SW 1271 (cell line): Measurements from ENCODE around the gene PPM1H.
"Not testable (repeated sequence)": the region's sequence is repeated elsewhere in the genome, so short reads cannot be mapped to it uniquely, and the experiment has no call there.

ENCODE experiments used
- DNase-seq, 2 experiments: peaks; one replicate each; lab custom pipeline; 2025; lab: John Stamatoyannopoulos, UW

Gene PPM1H

GRCh38 chr12:62934799-62935674 lies at the start of gene PPM1H:
Gene PPM1H, minus strand, starts transcription at chr12:62935150. Its CDS starts 414 bp downstream, at chr12:62934736.
- peak; percentile 62 to 66 for DNase-seq

- DNase-seq: no peak
Measured at GRCh38 chr12:62983594-62983993, 48.6 kb upstream of the PPM1H start.

DNA sequence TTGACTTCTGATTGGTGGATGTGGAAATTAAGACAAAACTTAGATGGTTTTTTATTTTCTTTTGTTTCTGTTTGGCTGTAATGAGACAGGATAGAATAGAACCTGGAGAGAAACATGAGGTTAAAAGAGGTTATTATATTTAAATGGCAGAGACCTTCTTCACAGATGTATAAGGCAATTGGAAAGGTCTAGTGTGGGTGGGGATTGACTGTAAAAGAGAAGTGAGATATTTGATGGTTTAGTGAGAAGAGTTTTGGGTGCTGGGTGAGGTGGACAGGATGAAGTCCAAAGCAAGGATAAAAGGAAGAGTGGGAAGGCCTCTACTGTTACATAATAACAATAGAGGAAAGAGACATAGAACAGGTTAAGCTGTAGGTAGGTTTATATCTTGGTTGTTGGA lies 43.8 kb upstream of the PPM1H start:
- DNase-seq: no peak

- DNase-seq: no peak
Measured at GRCh38 chr12:62977883-62978282, 42.9 kb upstream of the PPM1H start.

- no peak for DNase-seq
Measured at GRCh38 chr12:62977418-62977817, 42.5 kb upstream of the PPM1H start.

- no peak for DNase-seq
Measured at GRCh38 chr12:62976110-62976662, 41.2 kb upstream of the PPM1H start.

DNA sequence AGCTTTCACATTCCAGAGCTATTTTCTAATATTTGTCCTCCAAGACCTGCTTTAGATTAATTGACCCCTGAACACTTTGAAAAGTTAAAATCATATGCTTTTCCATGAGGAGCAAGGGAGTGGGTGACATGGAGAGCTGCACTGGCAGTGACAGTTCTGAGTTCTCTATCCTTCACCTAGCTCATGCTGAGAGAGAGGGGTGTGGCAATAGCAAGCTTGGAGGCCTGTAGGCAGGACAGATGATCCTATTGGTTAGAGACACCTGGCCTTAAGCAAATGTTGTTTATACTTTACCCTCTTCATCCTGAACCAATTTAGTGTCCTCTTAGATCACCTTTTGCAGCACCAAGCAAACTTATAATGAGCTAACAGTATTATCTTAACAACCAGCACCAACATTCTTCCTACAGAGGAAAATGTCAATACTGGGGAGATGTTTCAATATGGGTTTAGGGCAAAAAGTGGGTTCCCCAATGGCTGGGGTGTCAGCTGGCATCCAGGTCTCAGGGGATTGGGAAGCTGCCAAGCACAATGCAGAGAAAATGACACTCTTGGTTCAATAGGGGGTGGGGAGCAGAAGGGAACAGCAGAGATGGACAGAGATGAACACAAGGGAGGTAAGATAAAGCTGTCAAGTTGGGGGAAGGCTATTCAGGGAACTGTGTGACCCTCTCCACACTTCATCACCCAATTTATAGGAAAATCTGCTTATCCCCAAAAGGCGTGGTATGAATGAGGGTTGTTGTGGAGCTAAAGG lies 37.0 kb upstream of the PPM1H start:
- no peak for DNase-seq

DNA sequence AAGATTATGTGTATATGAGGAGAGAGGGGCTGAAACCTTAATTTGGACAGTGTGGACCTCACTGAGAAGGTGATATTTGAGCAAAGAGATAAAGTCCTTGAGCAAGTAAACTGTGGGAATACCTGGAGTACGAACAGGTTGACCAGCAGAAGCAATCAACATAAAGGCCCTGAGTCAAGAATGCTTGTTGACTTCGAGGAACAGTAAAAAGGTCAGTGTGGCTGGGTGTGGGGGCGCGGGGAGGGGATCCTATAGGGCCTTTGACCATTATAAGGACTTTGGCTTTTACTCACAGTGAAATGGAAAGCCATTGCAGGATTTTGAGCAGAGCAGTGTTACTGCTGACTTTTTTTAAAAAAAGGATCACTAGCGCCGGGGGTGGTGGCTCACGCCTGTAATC lies 34.7 kb upstream of the PPM1H start:
- no peak for DNase-seq

GRCh38 chr12:62967701-62968100 lies 32.8 kb upstream of the PPM1H start:
- no peak for DNase-seq

- no peak for DNase-seq
Measured at GRCh38 chr12:62966990-62967506, 32.1 kb upstream of the PPM1H start.

DNA sequence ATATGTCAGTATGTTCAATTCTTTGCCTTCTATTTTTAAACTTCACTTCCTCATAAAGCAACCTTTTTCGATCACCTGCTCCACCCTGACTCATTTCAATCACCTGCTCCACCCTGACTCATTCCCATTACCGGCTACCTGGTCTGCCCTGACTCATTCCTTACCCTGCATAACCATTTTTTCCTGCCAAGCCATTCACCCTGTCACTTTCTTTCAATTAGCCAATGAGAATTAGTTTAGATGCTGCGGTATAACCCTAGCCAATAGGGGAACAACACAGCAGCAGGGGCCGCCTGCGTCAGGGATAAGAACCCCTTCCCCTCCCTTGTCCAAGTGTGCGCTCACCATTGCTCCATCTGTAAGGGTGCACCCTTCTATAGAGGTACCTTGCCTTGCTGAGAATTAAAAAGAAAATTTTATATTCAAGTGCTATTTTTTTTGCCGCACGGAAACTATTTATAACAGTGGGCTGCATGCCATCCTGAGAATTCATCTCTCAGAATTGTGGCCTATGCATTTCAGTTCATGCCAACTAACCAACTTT lies 31.6 kb upstream of the PPM1H start:
- DNase-seq: not testable (repeated sequence)

DNA sequence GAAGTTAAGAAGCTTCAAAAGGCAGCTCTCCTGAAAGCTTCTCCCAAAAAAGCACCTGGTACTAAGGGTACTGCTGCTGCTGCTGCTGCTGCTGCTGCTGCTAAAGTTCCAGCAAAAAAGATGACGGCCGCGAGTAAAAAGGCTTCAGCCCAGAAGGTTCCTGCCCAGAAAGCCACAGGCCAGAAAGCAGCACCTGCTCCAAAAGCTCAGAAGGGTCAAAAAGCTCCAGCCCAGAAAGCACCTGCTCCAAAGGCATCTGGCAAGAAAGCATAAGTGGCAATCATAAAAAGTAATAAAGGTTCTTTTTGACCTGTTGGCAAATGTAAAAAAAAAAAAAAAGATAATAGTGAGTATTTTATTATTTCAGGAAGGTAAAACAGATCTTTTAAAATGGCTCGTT lies 30.8 kb upstream of the PPM1H start:
- DNase-seq: not testable (repeated sequence)

- DNase-seq: not testable (repeated sequence)
Measured at GRCh38 chr12:62965242-62965641, 30.3 kb upstream of the PPM1H start.

DNA sequence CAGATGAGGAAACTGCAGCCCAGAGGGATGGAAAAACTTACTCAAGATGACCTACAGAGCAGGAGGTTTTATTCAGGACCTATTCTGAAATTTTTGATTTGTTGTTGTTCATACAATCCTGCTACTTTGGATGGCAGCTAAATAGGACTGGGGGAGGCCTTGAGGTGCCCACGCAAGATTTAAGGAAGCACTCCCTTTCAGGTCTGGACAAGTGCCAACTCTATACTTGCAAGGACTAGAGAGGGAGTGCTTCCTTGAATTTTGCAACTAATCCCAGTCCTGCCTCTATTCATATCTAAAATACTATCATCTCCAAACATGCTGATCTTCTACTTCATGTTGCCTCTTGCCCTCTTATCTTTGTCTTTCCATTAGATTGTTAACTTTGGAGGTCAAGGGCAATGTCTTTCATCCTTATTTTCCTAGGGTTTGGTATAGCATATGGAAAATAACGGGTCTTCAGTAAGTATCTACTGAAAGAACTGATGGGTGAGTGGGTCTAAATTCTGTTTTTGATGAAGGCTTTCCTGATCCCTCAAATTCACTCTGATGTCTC lies 28.6 kb upstream of the PPM1H start:
- DNase-seq: no peak

DNA sequence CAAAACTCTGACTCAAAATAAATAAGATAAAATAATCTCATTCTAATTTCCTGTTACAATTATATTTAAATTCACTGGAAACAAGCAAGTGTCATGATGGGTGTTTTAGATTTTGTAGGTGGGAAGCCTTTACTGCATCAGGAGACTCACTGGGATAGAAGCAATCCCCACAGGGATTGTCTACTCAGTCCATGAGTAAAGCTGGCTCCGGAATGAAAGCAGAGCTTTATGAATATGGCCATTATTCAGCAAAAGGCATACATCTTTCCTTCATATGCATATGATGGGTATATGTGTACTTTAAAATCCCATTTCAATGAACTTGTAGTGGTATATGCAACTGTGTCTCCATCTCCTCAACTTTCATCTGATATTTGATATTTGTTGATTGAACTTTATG lies 25.4 kb upstream of the PPM1H start:
- DNase-seq: no peak

DNA sequence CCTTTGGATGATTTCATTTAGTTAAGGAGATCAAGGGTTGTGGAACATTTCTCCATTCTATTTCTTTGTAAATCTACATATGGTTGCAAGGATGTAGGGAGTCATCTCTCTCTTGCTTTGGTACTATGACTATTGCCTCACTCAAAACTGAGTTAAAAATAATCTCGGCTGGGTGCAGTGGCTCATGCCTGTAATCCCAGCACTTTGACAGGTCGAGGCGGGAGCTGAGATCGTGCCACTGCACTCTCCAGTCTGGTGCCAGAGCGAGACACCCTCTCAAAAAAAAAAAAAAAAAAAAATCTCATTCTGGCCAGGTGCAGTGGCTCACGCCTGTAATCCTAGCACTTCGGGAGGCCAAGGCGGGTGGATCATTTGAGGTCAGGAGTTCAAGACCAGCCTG lies 24.8 kb upstream of the PPM1H start:
- DNase-seq: no peak

- no peak for DNase-seq
Measured at GRCh38 chr12:62957233-62957953, 22.4 kb upstream of the PPM1H start.

GRCh38 chr12:62955678-62956077 lies 20.7 kb upstream of the PPM1H start:
- no peak for DNase-seq

DNA sequence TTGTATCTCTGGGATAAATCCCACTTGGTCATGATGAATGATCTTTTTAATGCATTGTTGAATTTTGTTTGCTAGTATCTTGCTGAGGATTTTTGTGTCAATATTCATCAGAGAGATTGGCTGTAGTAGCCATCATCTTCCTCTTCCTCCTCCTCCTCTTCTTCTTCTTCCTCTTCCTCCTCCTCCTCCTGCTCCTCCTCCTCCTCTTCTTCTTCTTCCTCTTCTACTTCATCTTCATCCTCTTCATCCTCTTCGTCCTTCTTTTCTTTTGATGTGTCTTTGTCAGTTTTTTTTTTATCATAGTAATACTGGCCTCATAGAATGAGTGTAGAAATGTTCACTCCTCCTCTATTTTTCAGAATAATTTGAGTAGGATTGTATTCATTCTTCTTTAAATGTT lies 15.4 kb upstream of the PPM1H start:
- no peak for DNase-seq

DNA sequence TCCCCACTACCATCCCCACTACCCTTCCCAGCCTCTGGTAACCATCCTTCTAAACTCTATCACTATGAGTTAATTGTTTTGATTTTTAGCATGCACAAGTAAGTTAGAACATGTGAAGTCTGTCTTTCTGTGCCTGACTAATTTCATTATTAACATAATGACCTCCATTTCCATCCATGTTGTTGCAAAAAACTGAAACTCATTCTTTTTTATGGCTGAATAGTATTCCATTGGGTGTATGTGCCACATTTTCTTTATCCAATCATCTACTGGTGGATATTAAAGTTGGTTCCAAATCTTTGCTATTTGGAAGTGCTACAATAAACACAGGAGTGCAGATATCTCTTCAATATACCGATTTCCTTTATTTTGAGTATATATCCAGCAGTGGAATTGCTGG lies 13.2 kb upstream of the PPM1H start:
- DNase-seq: no peak

DNA sequence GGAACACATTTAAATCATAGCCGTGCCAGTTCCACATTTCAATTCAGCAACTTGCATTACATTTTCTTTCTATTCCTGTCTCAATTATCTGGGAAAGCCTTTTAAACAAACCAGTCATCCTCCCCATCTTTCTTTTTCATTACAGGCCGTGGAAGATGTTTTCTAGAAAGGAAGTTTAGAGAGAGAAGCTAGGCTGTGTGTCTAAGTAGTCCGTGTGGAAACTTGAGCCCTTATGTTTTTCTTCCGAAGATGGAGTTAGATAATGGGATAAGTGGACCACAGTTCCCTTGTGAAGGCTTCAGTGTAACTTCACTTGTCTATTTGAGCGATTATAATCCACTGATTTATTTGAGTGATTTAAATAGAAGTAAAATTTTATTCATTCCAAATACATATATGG lies 12.4 kb upstream of the PPM1H start:
- DNase-seq: no peak
